ENCODE measurements around the gene ISM2.
"Not testable (repeated sequence)": the region's sequence is repeated elsewhere in the genome, so short reads cannot be mapped to it uniquely, and the experiment has no call there.

ISM2 gene

DNA sequence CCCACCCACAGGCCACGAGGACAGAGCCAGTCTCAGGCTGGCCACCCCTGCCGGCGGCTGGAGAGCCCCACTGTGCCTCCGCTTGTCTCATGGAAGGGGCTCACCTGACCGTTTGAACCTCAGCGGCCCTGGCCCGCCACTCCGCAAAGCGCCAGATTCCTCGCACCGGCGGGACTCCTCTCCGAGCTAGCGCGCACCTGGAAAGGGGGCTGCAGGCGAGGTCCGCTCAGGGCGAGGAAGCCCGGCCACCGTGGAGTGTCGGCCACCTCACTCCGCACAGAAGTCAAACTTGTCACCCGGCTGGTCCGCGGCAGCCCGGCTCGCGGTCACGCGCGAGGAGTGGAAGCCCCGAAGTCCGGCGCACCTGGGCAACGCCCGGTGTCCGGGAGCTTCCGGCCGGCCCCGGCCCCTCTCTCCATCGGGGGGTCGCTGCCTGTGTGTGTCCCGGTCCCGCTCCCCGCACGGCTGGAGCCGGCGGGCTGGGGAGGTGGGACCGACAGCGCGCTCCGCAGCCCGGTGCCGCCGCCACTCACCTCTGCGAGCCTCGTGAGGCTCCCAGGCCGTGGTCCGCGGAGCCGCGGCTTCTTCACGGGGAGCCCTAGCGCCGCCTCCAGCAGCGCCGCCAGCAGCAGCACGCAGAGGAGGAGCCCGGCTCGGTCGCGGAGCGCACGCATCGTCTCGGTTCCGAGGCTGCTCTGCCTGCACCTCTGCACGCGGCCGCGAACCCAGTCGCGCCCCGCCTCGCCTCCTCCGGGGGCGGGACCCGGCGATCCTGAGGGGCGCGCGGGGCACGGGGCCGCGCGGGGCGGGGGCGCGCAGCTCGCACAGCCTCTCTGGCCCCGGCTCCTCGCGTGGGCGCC lies at the start of gene ISM2:
Gene ISM2, minus strand, starts transcription at position 697 of the 860 bp plus-strand sequence. Its CDS starts 23 bp downstream, at position 674.
- DNase-seq = no peak

DNA sequence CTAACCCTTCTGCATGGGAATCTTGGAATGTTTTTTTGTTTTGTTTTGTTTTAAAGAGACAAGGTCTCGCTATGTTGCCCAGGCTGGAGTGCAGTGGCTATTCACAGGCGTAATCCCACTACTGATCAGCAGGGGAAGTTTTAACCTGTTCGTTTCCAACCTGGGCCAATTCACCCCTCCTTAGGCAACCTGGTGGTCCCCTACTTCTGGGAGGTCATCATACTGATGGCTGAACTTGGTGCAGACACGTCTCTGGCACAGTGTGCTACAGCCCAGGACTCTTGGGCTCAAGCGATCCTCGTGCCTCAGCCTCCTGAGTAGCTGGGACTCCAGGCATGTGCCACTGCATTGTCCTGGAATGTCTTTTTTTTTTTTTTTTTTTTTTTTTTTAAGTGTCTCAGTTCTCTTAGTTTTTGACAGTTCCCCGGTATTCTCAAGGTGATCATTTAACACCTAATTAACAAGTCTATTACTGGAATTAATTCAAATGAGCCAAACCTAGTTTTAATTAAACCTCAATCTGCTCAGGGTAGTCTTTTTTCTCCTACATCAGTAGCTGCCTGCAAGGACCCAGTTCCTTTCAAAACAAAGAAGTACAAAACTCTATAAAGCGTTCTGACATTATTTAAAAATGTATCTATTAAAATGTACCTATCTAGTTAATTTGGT lies 49.0 kb upstream of the ISM2 start:
- no peak for DNase-seq

DNA sequence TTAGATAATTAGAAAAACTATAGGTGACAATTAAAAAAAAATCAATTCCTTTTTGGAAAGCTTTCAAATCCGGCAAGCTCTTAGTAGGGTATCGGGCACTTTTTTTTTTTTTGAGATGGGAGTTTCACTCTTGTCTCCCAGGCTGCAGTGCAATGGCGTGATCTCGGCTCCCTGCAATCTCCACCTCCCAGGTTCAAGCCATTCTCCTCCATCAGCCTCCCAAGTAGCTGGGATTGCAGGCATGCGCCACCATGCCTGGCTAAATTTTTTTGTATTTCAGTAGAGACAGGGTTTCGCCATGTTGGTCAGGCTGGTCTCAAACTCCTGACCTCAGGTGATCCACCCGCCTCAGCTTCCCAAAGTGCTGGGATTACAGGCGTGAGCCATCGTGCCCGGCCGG lies 46.6 kb upstream of the ISM2 start:
- not testable (repeated sequence) for DNase-seq

DNA sequence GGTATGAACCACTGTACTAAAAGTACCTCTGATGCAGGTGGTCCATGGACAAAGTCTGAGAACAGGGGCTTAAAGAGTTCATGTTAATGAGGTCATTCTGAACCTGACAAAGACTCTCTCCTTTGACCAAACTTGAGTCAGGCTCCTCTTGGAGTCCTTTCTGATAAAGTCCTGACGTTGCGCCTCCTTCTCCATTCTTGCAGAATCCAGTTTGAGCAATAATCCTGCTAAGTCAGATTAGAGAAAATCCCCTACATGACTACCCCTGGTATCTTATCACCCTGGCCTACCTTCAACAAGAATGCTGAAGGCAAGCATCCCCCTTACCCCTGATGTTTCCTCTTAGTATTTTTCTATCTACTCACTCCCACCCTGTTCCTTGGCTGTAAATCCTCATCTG lies 46.0 kb upstream of the ISM2 start:
- no peak for DNase-seq

DNA sequence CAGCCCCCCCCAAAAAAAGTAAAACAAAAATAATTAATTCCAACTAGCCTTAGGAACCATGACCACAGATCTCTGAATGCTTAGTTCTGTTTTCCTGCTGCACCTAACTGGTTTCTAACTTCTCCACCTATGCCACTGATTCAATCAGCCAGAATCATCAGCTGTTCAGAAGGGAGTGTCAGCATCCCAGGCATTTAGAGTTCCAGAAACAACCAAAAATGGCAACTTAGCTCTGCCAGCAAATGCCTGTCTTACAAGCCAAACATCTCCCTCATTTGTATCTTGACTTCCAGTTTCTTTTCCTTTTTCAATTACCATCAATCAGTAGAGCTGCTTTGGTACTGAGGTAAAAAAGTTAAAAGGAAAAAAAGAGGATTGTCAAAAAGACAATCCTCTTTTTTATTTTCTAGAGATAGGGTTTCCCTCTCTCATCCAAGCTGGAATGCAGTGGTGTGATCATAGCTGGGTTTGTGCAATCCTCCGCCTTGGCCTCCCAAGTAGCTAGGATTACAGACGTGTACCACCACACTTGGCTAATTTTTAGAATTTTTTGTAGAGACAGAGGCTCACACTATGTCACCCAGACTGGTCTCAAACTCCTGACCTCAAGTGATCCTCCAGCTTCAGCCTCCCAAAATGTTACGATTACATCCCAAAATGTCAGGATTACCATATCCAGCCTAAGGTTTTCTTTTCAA lies 45.2 kb upstream of the ISM2 start:
- DNase-seq = no peak

DNA sequence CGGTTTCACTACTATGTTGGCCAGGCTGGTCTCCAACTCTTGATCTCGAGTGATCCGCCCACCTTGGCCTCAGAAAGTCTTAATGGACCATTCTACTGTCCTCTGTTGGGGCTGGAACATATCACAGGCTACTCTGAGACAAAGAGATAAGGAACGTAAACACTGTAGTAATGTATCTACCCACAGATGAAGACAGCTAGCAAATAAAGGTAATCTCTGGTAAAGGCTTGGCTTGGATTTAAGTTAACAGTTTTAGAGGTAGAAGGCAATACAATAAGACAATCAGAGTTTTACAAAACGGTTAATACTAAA lies 44.6 kb upstream of the ISM2 start:
- no peak for DNase-seq

DNA sequence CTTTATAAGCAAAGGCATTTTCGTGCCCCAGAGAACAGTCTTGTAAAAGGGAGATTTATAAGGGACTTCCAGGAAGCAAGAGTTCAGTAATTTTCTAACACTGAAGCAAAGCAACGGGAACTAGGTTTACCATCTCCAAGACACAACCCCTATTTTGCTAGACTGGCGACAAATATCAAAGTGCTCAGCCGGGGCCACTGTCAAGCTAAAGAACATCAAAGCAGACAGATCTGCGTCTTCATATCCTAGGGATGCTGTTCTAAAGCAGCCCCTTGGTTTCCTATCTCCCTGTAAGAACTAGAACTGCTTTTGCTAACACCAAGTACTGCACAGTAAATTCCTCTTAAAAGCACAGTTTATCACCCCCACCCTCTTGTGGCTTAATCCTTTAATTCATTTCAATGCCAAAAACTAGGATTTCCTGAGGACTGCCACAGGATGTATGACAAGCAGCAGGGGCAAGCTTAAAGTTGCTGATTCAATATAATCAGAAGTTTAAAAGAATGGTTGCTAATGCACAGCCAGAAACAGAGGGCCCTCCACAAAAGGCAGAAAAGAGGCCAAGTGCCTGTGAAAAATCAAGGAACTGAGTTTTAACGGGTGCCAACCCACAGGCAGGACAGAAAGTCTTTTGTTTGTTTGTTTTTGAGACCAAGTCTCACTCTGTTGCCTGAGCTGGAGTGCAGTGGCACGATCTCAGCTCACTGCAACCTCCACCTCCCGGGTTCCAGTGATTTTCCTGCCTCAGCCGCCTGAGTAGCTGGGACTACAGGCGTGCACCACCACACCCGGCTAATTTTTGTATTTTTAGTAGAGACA lies 44.0 kb upstream of the ISM2 start:
- DNase-seq = no peak

DNA sequence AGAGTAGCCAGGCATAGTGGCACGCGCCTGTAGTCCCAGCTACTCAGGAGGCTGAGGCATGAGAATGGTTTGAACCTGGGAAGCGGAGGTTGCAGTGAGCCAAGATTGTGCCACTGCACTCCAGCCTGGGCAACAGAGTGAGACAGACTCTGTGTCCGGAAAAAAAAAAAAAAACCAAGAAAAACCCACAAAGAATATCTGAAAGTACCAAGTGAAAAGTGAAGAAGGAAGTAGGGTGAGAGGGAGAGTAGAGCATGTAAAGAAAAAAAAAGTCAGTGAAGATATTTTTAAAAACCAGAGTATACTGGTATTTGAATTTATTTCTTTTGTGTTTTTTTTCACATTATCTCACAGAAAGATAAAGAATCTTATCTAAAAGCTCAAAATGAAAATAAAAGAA lies 43.3 kb upstream of the ISM2 start:
- no peak for DNase-seq

DNA sequence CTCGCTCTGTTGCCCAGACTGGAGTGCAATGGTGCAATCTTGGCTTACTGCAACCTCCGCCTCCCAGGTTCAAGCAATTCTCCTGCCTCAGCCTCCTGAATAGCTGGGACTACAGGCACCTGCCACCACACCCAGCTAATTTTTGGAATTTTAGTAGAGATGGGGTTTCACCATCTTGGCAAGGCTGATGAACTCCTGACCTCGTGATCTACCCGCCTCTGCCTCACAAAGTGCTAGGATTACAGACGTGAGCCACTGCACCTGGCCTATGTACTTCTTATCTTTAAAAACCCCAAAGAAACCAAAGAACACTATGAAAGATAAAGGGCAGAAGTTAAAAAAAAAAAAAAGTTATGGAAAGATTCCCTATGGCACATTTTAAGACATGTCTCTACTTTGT lies 38.3 kb upstream of the ISM2 start:
- not testable (repeated sequence) for DNase-seq

DNA sequence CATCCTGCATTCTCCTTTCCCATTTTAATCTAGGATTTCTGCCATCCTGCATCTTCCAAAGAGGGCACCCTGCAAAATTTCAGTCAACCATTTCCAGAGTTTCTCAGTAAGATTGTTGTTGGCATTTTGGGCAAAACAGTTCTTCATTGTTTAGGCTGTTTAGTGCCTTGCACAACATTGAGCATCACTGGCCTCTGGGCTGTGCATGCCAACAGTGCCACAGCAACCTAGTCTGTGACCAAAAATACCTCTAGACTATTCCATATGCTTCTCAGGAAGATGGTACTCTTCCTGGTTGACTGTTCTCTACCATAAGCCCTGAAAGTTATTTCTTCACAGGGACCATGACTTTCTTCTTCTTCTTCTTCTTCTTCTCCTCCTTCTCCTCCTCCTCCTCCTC lies 32.5 kb upstream of the ISM2 start:
- DNase-seq = no peak

DNA sequence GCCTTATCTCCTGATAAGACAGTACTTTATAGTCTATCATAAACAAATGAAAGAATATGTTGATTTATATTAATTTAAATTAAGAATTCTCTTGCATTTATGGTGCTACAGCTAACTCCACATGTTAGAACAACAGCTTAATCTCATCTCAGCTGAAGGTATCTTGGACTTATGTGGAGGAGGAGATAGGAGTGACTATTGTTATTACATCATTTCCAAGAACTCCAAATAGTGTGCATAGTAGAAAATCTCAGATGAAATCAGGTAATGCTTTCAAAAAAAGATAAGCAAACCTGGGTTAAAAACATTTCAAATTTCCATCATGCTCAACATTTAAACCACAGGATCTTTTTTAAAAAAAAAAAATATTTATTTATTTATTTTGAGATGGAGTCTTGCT lies 31.3 kb upstream of the ISM2 start:
- DNase-seq = no peak

DNA sequence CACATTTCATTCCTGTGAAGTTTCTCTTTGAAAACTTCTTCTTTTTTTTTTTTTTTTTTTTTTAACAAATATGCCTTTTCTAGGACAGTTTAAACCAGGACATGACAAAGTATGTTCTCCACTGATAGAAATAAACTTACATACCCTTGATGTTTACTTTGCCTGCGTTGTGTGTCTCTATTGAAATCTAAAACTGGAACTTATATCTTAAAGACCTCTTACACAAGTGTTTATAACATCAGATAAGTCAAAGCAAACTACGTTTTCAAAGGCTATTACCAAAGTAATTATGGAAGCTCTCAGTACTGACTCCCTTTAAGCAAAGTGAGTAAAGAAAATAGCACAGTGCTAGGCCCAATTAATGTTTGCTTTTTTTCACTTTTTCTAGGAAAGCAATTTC lies 30.6 kb upstream of the ISM2 start:
- no peak for DNase-seq

DNA sequence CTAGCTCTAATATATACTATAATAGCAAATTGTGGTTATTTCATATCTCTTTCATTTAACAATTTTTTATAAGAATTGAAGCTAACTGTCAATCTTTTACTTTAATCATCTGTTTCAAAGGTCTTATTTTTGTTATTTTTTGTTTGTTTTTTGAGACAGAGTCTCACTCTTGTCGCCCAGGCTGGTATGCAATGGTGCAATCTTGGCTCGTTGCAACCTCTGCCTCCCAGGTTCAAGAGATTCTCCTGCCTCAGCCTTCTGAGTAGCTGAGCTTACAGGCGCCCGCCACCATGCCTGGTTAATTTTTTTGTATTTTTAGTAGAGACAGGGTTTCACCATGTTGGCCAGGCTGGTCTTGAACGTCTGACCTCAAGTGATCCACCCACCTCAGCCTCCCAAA lies 30.1 kb upstream of the ISM2 start:
- DNase-seq = not testable (repeated sequence)

DNA sequence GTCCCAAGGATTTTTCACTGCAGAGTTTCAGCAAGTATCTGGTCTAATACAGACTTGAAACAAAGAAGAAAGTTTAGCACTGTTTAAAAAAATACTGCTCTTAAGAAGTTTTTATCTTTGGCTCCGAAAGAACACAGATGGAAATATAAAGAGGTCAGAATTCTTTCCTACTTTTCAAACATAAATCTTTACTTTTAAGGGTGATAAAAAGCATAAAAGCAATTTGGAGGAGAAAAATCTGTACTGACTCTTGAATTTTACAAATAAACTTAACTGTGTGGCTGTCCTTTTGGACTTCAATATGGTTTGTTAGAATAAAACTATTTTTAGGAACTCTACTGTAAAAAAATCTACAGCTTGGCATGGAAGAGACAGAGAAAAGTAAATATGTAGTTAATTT lies 27.6 kb upstream of the ISM2 start:
- DNase-seq = no peak

DNA sequence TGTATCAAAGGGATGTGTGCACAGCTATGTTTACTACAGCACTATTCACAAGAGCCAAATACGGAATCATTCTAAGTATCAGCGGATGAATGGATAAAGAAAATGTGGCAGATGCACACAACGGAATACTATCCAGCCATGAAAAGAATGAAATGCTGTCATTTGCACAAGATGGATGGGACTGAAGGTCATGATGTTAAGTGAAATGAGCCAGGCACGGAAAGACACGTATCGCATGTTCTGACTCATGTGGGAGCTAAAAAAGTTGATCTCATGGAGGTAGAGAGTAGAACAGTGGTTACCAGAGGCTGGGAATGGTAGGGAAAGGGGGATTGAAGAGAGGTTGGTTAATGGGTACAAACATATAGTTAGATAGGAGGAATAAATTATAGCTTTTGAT lies 25.9 kb upstream of the ISM2 start:
- no peak for DNase-seq

DNA sequence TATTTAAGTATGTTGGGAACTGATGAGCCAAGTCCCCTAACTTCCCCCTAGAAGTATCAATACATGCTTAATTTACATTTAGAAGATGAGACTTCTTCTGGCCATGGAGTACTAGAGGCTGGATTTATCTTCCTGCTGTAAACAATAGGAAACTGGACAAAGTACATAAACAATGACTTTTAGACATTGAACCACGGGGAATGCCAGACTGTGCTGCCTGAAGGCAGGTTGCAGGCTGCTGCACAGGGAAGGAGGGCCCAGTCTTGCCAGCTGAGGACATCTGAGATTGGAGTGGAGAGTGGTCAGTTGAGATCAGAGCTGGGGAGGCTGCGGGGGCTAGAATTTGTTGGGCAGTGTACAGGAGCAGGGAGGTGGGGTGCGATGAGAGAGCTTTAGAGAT lies 24.5 kb upstream of the ISM2 start:
- DNase-seq = no peak

DNA sequence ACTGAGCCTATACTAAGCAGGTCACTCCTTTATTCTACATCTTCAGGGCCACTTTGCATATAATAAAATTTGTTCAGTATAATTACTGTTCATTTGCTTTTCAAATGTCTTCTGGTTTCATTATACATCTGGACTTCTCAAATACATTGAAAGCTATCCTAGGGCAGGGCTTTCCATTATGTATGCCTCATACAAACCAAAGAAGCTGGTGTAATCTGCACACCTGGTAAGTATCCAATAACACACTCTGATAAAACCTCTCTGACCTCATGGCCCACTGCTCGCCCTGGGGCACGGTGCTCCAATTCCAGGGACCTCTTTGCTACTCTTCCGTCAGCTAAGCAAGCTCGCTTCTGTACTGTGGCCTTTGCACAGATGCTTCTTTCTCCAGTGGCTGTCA lies 21.9 kb upstream of the ISM2 start:
- DNase-seq = no peak

DNA sequence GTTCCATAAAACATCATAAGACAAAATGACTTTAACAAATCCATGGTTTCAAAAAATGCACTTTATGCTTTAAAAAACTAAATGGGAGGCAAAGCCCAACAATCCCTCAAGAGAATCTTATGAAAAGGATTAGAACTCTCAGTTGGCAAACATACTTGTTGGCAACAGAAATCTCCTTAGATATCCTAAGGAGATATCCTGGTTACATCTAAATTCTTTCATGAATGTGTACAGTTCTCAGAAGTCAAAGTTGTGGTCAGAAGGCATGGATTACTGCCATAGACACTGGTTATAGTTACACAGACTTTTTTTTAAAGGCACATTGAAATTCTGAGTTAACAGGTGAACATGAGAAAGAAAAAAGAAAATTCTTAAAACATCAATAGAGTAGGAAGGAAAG lies 17.5 kb upstream of the ISM2 start:
- DNase-seq = no peak

DNA sequence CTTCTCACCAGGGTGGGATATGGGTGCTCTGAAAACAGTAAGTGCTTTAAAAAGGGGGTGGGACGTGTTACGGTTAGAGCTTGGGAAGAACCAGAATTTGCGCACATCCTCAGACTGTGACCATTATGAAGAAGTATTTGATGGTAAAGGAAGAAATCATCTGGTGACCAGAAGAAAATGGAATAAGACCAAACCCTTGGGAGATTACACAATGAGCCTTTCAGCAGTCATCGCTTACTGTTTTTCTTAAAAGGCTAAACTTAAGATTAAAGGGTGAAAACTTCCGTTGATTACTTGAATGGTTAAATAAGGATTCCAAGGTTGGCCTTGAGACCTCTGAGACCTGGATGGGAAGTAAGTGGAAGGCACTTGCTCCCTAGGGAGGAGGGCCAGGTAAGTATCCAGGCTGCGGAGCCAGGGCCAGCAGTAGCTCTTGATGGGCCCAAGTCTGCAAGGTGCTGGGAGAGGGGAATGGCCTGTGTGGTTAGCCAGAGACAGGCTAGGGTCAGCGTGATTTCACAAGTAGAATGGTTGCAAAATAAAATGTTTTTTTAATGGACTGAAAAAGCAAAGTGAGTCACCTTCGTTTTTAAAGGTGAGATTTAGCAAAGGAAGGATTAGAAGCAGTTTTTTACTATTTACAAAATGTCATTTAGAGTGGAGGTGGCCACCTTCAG lies 13.0 kb upstream of the ISM2 start:
- no peak for DNase-seq

DNA sequence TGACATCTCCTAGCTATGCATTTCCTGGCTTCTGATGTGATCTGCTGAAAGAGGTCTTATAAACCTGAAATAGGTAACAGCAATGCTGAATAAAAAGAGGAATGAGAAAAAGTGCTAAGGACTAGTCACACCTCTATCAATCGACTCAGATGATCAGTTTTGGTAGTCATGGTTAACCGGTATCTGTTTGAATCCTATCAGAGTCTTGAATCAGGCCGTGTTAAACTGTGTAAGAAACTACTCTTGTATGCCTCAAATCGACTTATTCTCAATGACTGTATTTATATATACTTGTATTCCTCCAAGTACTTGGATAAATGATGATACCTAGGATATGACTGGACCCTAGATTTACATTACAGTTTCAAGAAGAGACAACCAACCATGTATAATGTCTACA lies 10.8 kb upstream of the ISM2 start:
- DNase-seq = no peak

DNA sequence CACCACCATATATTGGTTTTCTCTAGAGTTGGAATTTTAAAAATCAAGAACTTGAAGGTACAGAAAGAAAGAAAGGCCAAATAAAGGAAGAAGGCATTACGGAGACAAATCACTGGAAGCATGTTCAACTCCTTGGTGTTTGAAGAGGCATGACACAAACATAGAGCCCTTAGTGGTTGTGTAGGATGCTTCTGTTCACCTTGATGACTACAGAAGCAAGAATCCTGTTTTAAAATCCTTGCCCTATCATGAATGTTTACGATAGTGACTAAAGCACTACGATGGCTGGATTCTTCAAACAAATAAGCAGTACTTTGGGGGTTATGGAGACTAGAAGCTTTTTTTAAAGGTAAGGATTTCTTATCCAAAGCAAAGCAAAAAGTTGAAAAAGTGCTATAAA lies 10.3 kb upstream of the ISM2 start:
- DNase-seq = no peak

DNA sequence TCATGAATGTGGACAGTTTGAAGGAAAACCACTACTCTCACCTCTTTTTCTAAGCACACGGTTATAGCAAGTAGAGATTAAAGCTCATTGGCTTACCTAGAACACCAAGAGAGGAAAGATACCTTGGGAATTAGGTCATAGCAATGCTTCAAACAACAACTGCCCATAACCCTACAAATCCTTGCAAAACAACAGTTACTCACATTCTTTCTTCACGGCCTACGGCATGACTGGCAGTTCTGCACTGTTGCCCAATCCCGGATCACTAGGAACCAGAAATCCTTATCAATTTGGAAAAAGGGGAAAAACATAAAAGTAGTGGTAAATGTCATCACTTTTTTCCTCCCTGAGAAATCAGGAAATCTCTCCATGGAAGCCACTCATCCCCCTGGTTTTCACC lies 9.6 kb upstream of the ISM2 start:
- no peak for DNase-seq

DNA sequence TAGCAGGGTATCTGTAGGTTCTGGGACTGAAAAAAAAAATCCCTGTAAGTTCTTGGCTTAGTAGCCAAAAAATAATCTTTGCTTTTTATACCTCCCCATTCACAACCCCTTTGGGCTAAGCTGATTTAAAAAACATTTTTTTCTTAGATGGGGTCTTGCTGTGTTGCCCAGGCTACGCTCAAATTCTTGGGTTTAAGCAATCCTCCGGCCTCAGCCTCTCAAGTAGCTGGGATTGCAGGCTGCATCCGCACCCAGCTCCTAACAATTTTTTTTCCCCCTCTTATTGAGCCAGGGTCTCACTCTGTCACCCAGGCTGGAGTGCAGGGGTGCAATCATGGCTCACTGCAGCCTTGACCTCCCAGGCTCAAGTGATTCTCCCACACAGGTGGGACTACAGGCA lies 9.1 kb upstream of the ISM2 start:
- DNase-seq = no peak
